ENCODE data around the gene TRIM41.
"Not testable (repeated sequence)": the region's sequence is repeated elsewhere in the genome, so short reads cannot be mapped to it uniquely, and the experiment has no call there.

TRIM41 gene

GRCh38 chr5:181246276-181247049 is 23.4 kb downstream of the TRIM41 start:
- in situ Hi-C loops (cut with MboI; ENCODE audit: low sequenced_read_pairs): no loop called here

GRCh38 chr5:181248277-181248676 is 25.2 kb downstream of the TRIM41 start:
- in situ Hi-C loops (cut with MboI; ENCODE audit: low sequenced_read_pairs): no loop called here

GRCh38 chr5:181255276-181255675 is 32.2 kb downstream of the TRIM41 start:
- in situ Hi-C loops (cut with MboI; ENCODE audit: low sequenced_read_pairs): no loop called here

GRCh38 chr5:181255836-181256578 is 32.9 kb downstream of the TRIM41 start:
- in situ Hi-C loops (cut with MboI; ENCODE audit: low sequenced_read_pairs): no loop called here

GRCh38 chr5:181258576-181258975 is 35.5 kb downstream of the TRIM41 start:
- in situ Hi-C loops (cut with MboI; ENCODE audit: low sequenced_read_pairs): no loop called here

- in situ Hi-C loops (cut with MboI; ENCODE audit: low sequenced_read_pairs): no loop called here
These were observed 36.2 kb downstream of the TRIM41 start for GRCh38 chr5:181259283-181259682.

- in situ Hi-C loops (cut with MboI; ENCODE audit: low sequenced_read_pairs): no loop called here
These were observed 37.1 kb downstream of the TRIM41 start for GRCh38 chr5:181259974-181260719.

- in situ Hi-C loops (cut with MboI; ENCODE audit: low sequenced_read_pairs): no loop called here
These were observed 37.7 kb downstream of the TRIM41 start, which contains the start of gene TRIM52 for GRCh38 chr5:181260720-181261319. TSS of gene TRIM52 (minus strand) at chr5:181261143. CDS start at chr5:181260813, 330 bp downstream.

- in situ Hi-C loops (cut with MboI; ENCODE audit: low sequenced_read_pairs): no loop called here
These were observed 38.4 kb downstream of the TRIM41 start for GRCh38 chr5:181261320-181262049.

GRCh38 chr5:181263633-181264032 is 40.6 kb downstream of the TRIM41 start:
- in situ Hi-C loops (cut with MboI; ENCODE audit: low sequenced_read_pairs): no loop called here

GRCh38 chr5:181265092-181265671 is 42.1 kb downstream of the TRIM41 start:
- in situ Hi-C loops (cut with MboI; ENCODE audit: low sequenced_read_pairs): no loop called here

GRCh38 chr5:181267291-181267904 is 44.3 kb downstream of the TRIM41 start:
- in situ Hi-C loops (cut with MboI; ENCODE audit: low sequenced_read_pairs): not testable (repeated sequence)

- in situ Hi-C loops (cut with MboI; ENCODE audit: low sequenced_read_pairs): not testable (repeated sequence)
These were observed 44.8 kb downstream of the TRIM41 start for GRCh38 chr5:181267907-181268306.

- in situ Hi-C loops (cut with MboI; ENCODE audit: low sequenced_read_pairs): no loop called here
These were observed 48.0 kb downstream of the TRIM41 start for GRCh38 chr5:181271081-181271480.

- in situ Hi-C loops (cut with MboI; ENCODE audit: low sequenced_read_pairs): not testable (repeated sequence)
These were observed 50.3 kb downstream of the TRIM41 start for GRCh38 chr5:181273433-181273744.

GRCh38 chr5:181280251-181280762 is 57.2 kb downstream of the TRIM41 start:
- in situ Hi-C loops (cut with MboI; ENCODE audit: low sequenced_read_pairs): no loop called here

GRCh38 chr5:181281077-181281983 is 58.2 kb downstream of the TRIM41 start:
- in situ Hi-C loops (cut with MboI; ENCODE audit: low sequenced_read_pairs): no loop called here

GRCh38 chr5:181281984-181282316 is 58.9 kb downstream of the TRIM41 start:
- in situ Hi-C loops (cut with MboI; ENCODE audit: low sequenced_read_pairs): no loop called here

GRCh38 chr5:181282415-181282814 is 59.3 kb downstream of the TRIM41 start:
- in situ Hi-C loops (cut with MboI; ENCODE audit: low sequenced_read_pairs): not testable (repeated sequence)
